Fibroblast of lung (primary cell): ENCODE measurements around the gene AKT1.

Experiments used
- CTCF ChIP-seq, 2 donors: IDR thresholded peaks in 1 of 2; conservative IDR thresholded peaks in 1 of 2; 1 replicate in 1 of 2; 2 replicates in 1 of 2; pipeline ENCODE4 v1.5.1; 2011 to 2012; ENCODE audit warnings: low read length in 2 of 2, control low read depth in 1 of 2, inconsistent platforms in 1 of 2, low read depth in 1 of 2, mild to moderate bottlenecking in 1 of 2
- EZH2 ChIP-seq: IDR thresholded peaks from 2 replicates; pipeline ENCODE4 v1.5.1; 2012; ENCODE audit warnings: low read length, control low read depth, mild to moderate bottlenecking; ENCODE audit errors: missing control alignments

DNA sequence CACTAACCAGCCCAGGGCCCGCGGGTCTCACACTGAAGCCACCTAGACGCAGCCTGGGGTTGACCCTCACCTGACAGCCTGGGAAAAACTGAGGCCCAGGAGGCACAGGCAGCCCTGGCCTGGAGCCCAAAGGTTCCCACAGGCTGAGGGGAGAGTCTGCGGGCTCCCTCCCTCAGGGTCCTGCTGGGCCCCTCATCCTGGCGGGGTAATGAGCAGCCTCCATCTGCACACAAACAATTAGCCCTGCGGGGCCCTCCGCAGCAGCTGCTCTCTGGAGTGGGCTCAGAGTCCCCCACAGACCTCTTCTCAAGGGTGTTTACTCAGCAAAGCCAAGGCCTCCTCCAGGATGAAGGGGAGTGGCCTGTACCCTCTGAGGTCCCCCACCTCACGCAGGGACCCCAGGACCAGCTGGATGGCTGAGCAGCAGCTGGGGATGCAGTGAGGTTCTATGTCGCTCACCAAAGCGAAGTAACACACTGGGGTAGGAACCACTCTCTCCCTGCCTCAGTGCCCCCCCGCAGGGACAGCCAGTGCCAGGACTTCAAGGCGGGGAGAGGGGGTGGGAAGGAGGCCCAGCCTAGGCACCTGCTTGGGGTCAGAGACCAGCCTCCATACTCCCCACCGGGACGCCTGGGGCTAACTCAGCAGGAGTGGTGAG, 7.3 kb downstream of the AKT1 start:
- TF ChIP-seq CTCF (conservative IDR thresholded peaks at IDR 0.05 in 1 of 2, IDR thresholded peaks at IDR 0.05 in 1 of 2; ENCODE audit: low read depth in 1 of 2, low read length in 2 of 2) (no peak), EZH2 (no peak)
